ENCODE measurements around the gene CRYAB.

DNA sequence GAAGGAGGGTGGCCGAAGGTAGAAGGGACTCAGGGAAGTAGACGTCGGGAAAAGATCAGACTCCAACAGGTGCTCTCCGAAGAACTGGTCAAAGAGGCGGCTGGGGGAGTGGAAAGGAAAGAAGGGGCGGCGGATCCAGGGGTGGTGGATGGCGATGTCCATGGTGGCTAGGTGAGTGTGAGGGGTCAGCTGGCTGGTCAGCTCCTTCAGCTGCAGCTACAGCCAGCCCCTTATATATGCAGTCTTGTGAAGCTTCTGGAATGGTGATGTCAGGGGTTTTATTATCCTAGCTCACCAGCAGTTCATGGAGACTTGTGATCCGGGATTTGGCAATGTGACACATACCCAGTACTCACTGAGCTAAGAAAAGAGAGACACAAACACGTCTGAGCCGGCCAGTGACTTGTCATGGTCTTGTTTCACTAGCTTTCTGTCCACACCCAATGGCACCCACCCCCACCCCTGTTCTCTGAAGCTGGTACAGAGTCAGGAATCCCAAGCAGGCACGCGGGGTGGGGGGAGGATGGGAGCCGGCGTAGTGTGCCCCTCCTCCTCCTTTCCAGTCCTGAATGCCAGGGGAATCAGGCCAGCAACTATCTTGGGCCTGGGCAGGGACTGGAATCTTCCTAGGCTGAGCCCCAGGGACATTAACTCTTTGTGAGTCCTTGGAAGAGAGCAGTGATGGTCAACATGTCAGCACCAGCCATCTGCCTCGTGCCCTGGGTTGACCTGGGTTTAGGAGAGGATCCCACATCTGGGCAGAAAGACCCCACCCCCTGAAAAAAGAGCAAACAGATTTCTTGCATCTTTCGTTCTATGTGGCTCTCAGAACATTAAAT is at the start of gene CRYAB:
- TF ChIP-seq, protein P1, sequence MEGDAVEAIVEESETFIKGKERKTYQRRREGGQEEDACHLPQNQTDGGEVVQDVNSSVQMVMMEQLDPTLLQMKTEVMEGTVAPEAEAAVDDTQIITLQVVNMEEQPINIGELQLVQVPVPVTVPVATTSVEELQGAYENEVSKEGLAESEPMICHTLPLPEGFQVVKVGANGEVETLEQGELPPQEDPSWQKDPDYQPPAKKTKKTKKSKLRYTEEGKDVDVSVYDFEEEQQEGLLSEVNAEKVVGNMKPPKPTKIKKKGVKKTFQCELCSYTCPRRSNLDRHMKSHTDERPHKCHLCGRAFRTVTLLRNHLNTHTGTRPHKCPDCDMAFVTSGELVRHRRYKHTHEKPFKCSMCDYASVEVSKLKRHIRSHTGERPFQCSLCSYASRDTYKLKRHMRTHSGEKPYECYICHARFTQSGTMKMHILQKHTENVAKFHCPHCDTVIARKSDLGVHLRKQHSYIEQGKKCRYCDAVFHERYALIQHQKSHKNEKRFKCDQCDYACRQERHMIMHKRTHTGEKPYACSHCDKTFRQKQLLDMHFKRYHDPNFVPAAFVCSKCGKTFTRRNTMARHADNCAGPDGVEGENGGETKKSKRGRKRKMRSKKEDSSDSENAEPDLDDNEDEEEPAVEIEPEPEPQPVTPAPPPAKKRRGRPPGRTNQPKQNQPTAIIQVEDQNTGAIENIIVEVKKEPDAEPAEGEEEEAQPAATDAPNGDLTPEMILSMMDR (IDR thresholded peaks at IDR 0.05) = no peak
- TF ChIP-seq POLR2A (IDR thresholded peaks at IDR 0.05) (peak; percentile 59), EP300 (IDR thresholded peaks at IDR 0.05) (peak; percentile 26)

Measured in ovary (tissue), 3 donors.